ENCODE data around the gene CD59.
"Not testable (repeated sequence)": the region's sequence is repeated elsewhere in the genome, so short reads cannot be mapped to it uniquely, and the experiment has no call there.

CD59 gene

DNA sequence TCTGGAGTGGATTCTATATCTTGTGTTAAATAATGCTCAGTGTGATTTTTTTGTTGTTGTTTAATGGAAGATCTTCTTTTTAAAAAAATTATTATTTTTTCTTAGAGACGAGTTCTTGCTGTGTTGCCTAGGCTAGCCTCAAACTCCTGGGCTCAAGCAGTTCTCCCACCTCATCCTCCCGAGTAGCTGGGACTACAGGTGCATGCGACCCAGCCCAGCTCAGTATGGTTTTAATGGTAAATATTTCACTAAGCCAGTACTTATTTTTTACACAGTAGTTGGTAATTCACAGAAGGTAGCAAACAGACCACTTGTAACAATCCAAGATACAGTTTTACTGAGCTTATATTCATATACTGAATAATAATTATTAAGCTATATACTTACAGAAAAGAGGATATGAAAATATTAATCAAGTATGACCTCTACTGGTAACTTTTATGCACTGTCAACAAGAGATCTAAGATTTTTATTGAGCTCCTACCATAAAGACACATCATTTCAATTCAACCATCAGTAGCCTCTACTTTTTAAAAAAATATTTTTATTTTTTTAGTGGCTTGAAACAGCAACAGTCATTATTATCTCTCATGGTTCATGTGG lies 6.1 kb upstream of the CD59 start:
- DNase-seq (ENCODE audit: low read depth): no peak

DNA sequence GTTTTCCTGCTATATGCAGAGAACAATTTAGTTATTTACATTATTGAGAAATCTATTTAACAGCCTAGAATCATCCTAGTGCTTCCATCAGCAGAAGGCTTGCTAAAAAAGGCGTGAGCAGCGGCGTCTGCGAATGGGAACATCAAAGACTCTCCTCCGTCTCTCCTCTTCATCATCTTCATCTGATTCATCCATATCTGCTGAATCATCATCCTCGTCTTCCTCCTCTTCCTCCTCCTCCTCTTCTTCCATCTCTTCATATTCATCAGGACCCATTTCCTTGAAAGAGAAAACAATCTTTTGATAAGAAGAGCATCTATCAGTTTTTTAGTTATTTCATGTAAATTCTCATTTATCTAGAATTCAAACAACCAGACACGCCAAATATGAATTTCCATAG lies 5.6 kb upstream of the CD59 start:
- no peak for DNase-seq (ENCODE audit: low read depth)

DNA sequence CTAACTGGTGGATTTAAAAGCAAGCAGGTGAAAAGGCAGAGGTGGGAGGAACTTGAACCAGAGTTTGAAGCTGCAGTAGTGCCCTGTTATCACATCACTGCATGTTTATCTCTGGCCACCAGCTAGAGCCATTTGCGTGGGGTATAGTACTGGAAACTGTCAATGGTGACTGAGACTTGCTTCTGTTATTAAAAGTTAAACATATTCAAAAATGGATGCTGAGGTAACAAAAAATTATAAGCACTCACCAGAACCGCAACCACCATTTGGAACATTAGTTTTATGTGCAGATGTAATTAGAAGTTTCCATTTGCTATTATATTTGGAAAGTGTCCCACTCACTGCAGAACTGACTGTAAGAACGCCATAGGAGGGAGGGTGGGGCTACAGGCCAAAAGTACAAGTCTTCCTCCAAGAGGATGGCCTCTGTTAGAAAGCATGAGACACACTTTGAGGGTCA lies 1.2 kb upstream of the CD59 start:
- no peak for DNase-seq (ENCODE audit: low read depth)

DNA sequence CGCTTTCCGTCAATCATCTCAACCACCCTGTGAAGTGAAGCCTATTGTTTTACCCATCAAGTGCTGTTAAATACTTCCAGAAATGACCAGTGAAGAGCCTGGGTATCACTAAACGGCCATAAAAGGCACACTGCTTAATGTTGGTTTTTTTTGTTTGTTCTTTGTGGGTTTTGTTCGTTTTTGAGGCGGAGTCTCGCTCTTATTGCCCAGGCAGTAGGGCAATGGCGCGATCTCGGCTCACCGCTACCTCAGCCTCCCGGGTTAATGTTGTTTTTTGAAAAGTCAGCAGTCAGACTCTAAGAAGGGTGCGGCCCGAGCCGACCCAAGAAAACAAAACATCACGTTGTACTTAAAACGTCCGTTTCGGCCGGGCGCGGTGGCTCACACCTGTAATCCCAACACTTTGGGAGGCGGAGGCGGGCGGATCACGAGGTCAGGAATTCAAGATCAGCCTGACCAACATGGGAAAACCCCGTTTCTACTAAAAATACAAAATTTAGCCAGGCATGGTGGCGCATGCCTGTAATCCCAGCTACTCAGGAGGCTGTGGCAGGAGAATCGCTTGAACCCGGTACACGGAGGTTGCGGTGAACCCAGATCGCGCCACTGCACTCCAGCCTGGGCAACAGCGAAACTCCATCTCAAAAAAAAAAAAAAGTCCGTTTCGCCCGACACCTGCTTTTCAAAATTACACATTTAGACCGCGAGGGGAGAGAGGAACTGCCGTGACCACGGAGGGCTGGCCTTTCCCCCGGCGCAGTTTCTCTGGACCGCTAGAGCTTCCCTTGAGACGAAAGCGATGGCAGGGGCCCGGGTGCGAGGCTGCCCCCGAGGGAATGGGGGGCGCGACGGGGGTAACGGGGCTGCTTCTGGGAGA lies 714 bp downstream of the CD59 start:
- DNase-seq (ENCODE audit: low read depth): peak; percentile 20

DNA sequence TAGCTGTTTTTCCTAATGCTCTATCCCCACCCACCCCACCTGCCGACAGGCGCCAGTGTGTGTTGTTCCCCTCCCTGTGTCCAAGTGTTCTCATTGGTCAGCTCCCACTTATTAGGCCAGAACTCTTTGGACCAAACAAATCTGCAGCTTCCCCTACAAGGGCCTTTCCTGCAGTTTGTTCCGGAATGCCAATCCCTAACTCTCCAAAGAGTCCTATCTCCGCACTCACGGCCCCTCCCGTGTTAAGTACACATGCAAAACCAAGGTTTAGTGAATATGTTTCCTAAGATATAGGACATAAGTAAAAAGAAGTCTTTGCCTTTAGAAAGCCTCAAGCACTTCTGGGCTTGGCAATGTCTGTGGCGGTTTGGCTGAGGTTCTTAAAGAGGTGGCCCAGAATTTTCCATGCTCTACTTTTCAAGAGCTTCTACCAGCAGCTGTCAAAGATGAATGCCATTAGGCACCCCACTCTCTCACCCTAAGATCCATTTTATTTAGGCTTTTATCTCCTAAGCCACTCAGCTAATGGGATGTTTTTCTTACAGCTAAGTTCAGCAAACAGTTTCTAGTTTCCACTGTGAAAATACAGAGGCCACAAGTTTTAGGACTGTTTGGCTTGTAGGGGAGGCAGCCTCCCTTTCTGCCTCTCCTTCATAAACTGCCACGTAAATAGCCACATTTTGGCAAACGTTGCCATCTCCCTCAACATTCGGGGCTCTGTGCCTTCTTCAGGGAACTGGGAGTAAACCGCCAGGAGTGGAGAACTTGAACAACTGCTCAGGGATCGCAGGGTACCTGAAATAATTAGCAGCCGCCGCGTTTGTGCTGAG lies 1.6 kb downstream of the CD59 start:
- DNase-seq (ENCODE audit: low read depth): no peak

DNA sequence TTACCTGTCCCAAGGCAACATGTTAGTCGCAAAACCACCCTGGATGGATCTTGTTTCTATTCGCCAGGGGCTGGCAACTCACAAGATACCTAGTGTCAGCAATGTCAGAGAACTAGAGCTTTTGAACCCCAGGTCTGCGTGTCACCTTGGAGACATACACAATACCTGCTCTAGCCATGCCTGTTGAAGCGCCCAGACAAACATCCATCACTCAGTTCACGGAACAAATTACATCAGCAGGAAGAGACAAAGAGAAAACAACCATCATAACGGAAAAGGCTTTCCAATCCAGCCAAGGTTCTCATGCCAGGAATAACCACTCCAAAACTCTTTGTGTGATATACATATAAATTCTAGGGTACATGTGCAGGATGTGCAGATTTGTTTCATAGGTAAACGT lies 2.2 kb downstream of the CD59 start:
- no peak for DNase-seq (ENCODE audit: low read depth)

DNA sequence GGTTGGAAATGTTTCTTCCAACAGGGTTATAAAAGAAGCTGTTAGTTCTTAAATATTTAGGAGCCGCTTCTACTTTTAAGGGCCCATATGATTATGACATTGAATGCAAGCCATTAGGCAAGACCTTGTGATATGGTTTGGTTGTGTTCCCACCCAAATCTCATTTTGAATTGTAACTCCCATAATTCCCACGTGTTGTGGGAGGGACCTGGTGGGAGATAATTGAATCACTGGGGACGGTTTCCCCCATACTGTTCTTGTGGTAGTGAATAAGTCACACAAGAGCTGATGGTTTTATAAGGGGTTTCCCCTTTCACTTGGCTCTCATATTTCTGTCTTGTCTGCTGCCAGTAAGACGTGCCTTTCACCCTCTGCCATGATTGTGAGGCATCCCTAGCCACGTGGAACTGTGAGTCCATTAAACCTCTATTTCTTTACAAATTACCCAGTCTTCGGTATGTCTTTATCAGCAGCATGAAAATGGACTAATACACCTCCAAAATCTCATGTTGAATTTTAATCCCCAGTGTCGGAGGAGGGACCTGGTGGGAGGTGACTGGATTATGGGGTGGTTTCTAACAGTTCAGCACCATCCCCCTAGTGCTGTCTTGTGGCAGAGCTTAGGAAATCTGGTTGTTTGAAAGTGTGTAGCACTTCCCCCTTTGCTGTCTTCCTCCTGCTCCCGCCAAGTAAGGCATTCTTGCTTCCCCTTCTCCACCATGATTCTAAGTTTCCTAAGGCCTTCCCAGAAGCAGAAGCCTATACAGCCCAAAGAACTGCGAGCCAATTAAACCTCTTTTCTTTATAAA lies 4.3 kb downstream of the CD59 start:
- no peak for DNase-seq (ENCODE audit: low read depth)

DNA sequence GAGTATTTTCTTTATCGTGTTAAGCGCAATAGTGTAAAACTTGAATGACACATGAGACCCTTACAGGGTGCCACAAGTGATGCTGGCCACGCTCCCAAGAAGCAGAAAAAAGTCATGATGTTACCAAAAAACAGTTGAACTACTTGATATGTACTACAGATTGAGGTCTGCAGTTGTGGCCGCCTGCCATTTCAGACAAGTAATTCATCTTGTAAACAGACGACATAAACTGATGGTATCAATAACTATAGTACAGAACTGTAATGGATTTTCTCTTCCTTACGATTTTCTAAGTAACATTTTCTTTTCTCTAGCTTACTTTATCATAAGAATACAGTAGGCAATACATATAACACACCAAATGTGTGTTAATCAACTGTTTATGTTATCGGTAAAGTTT lies 5.5 kb downstream of the CD59 start:
- no peak for DNase-seq (ENCODE audit: low read depth)

DNA sequence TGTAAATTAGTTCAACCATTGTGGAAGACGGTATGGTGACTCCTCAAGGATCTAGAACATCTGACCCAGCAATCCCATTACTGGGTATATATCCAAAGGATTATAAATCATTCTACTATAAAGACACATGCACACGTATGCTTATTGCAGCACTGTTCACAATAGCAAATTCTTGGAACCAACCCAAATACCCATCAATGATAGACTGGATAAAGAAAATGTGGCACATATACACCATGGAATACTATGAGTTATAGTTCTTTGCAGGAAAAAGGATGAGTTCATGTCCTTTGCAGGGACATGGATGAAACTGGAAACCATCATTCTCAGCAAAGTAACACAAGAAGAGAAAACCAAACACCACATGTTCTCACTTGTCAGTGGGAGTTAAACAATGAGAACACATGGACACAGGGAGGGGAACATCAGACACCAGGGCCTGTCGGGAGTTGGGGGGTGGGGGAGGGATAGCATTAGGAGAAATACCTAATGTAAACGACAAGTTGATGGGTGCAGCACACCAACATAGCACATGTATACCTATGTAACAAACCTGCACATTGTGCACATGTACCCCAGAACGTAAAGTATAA lies 7.1 kb downstream of the CD59 start:
- not testable (repeated sequence) for DNase-seq (ENCODE audit: low read depth)

DNA sequence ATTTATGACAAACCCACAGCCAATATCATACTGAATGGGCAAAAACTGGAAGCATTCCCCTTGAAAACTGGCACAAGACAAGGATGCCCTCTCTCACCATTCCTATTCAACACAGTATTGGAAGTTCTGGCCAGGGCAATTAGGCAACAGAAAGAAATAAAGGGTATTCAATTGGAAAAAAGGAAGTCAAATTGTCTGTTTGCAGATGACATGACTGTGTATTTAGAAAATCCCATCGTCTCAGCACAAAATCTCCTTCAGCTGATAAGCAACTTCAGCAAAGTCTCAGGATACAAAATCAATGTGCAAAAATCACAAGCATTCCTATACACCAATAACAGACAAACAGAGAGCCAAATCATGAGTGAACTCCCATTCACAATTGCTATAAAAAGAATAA lies 8.7 kb downstream of the CD59 start:
- DNase-seq (ENCODE audit: low read depth): not testable (repeated sequence)

DNA sequence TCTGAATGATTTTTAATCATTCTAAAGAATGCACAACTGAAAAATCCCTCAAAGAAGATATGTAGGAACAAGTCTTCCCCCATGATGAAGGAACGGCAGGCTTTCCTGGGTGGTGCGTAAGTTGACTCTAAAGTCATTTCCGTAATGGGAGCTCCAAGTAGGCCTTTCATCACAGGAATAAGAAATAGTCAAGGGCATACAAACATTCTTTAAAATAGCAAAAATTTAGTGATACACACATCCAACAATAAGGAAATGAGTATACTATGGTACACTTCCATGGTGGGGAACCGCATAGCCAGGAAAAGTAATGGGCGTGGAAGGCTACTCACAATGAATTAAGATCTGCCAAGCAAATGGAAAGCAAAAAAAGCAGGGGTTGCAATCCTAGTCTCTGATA lies 10.7 kb downstream of the CD59 start:
- DNase-seq (ENCODE audit: low read depth): no peak

DNA sequence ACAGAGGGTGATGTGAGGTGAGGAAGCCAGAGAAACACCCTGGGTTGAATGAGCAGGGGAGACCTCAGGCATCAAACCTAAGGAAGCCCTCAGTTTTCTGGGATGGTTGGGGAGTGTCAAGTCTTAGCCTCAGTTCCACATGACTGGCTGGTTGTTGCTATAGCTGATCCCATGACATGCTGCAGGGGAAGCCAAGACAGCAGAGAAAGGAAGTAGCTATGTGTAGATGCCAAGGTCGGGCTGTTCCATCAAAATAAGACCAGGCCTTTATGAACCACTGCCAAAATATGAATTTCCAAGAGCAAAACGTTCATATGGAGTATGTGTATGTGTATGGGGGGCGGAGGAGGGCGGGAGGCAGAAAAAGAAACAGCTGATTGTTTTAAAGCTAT lies 11.6 kb downstream of the CD59 start:
- no peak for DNase-seq (ENCODE audit: low read depth)

DNA sequence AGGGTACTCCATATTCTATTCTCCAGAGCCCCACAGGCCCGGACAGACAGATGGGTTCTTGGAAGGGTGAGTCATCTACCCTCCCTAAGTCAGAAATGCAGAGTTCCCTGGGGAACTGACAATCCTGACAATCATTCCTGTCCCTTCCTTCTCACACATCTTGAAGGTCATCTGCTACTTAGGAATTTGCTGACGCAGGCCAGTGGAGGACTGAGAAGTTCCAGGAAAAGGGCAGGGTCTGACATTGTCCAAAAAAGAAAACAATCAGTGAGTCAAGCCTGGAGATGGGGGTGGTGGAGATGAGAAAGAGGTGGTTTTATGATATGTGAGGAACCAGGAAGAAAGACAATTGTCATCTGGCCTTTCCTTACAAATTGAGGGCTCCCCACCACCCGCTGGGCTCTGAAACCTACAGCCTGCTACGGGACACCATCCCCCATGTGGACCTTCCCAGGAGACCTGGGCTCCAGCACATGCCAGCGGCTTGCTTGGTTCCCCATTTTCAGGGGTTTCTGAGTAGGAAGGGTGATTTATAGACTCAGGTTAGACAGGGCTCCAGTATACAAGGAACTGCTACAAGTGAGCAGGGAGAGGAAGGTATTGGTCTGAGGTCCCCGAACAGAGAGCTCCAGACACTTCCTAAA lies 12.9 kb downstream of the CD59 start:
- no peak for DNase-seq (ENCODE audit: low read depth)

DNA sequence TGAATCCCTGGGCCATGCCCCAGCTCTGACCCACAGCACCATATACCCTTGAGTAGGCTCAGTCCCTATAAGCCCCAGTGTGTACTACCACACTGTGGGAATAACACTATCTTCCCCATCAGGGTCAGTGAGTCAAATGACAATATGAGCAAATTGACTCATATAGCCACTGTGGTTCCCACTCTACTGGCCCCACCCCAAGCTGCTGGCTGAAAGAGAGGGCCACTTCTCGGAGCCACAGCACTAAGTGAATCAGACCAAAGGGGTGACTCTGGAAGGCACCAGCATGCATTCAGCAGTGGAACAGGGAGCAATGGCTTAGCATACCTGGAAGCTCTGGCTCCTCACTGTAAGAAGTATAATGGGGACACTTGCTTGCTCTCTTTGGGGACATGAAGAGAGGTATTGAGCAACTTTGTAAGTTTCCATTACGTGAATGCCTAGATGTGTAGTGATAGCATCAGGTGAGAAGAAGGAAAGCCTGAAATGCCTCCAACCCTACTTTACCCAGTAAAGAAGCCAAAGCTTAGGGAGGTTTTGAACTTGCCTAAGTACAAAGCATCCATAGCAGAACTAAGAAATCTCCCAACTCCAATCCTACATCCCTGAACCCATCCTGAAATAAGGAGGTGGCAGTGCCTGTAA lies 13.5 kb downstream of the CD59 start:
- no peak for DNase-seq (ENCODE audit: low read depth)

DNA sequence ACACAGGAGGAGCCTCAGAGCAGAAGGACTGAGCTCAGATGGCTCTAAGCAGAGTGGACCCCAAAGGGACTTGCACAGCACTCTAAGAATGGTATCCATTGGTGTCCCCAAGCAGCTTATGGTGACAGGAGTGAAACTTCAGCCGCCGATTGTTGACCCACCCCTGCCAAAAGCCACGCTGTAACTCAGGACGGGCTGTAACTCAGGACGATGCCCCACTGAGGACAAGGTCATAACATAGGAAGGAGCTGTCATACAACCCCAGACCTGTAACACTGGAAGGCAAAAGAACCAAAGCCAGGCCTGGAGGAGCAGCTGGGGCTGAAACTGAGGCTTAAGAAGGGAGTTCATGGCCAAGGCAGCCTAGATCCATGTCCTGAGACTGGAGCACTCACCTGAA lies 14.2 kb downstream of the CD59 start:
- no peak for DNase-seq (ENCODE audit: low read depth)

DNA sequence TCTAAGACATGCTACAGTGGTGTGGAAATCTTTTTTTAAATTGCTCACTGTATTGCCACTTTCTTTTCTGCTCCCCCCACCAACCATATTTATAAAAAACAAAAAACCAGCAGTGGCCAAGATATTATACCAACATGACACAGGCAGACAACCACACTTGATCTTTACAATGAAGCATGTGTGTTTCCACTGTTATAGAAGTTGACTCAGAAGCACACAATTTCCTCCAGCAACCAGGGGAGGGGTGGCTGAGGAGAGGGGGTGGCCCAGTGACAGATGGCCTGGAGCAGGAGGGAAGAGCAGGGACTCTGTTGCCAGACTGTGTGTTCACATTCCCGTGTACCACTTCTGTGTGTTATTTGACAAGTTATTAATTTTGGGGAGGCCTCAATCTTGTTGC lies 14.8 kb downstream of the CD59 start:
- DNase-seq (ENCODE audit: low read depth): no peak

DNA sequence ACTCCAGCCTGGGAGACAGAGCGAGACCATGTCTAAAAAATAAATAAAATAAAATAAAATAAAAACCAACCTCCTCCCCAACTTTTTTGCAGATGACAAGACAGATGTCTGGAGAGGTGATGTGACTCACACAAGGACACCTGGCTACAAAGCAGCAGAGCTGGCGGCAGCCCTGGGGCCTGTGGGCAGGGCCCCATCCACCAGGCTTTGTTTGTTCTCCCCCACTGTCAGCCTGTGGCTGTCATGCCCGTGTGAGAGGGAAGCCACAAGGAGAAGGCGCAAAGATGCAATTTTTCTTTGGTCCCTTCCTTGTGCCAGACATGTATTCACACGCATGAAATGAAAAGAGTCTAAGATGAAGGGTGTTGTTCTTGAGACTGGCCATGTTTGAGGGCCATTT lies 16.6 kb downstream of the CD59 start:
- DNase-seq (ENCODE audit: low read depth): no peak

DNA sequence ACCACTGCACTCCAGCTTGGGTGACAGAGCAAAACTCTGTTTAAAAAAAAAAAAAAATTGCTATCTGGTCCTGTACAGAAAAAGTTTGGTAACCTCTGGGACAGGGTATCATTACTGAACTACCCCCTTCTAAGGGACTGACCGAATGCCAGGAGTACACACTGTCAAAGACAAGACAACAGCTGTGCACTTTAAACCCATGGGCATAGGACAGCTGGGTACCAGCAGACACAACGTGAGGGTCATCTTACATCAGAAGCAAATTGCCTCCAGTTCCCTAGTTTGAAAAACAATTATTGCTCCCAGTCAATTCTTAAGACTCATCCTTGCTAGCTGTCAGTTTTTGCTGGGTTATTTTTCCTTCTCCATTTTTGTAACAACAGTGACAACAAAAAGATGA lies 17.8 kb downstream of the CD59 start:
- no peak for DNase-seq (ENCODE audit: low read depth)

DNA sequence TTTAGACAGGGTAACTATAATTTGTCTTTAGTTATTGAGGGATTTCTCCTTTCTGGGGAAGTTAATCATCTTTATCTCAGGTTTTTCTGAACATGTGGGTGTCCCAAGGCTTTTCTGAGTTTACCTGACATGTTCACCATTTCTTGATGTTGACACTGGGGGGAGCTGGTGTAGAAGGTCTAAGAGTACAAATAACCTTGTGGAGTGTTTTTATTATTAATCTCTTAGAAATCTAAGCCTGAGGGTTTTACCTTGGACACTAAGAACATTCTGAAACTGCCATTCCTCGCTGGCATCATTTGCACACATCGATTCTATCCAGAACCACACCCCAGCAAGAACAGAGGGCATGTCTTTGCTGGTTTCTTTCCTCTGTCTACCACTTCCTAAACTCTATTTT lies 20.0 kb downstream of the CD59 start:
- no peak for DNase-seq (ENCODE audit: low read depth)

DNA sequence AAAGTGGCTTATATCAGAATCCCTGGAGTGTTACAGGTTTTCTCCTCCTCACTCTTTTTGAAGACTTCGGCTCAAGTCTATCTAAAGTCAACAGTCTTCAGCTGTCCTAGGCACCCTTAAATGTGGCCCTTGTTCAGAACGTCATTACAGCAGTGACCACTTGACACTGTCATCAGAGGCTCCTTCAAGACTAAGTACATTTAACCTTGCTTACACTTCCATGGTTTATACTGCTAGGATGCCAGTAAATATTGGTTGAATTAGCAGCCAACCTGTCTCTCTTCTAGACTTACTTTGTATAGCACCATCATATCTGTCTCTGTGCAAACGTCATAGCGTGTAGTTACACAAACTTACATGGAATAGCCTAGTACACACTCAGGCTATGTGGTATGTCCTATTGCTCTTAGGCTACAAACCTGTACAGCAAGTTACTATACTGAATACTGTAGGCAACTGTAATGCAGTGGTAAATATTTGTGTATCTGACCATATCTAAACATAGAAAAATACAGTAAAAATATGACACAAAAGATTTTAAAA lies 22.3 kb downstream of the CD59 start:
- no peak for DNase-seq (ENCODE audit: low read depth)

Data from activated T-cell treated with anti-CD3 and anti-CD28 coated beads for 1 hour (primary cell).